Vagina (tissue), 2 donors: ENCODE results near the gene BTBD6.

ENCODE experiments used
- CTCF ChIP-seq, 3 experiments: fragments of 450-650 bp in 2 of 3; fragments of 200-600 bp in 1 of 3; sonication (generic) in 1 of 3; IDR thresholded peaks; one replicate each; pipeline ENCODE4 v1.5.1; 2017 to 2019; ENCODE audit warnings: antibody characterized with exemption in 3 of 3, mild to moderate bottlenecking in 2 of 3, moderate library complexity in 2 of 3
- POLR2A ChIP-seq, 2 donors: fragments of 450-650 bp; IDR thresholded peaks; one replicate each; pipeline ENCODE4 v1.6.1; 2017; ENCODE audit warnings: antibody characterized with exemption in 2 of 2, mild to moderate bottlenecking in 2 of 2, moderate library complexity in 2 of 2
- POLR2AphosphoS5 ChIP-seq, 2 donors: sonication (generic); formaldehyde crosslinking; IDR thresholded peaks; one replicate each; pipeline ENCODE4 v1.9.0; 2017; ENCODE audit warnings: antibody characterized with exemption in 2 of 2, mild to moderate bottlenecking in 2 of 2, low read depth in 1 of 2; ENCODE audit not compliant: insufficient read depth in 1 of 2

GRCh38 chr14:105255021-105255507, 6.7 kb downstream of the BTBD6 start:
- TF ChIP-seq POLR2AphosphoS5 (IDR thresholded peaks at IDR 0.05; ENCODE audit: insufficient read depth in 1 of 2, low read depth in 1 of 2) = no peak
- TF ChIP-seq CTCF (IDR thresholded peaks at IDR 0.05) = no peak
- no peak for TF ChIP-seq POLR2A (IDR thresholded peaks at IDR 0.05)
